GM12892 (cell line): Measurements from ENCODE around the gene RTF2.

Experiments used
- POLR2A ChIP-seq: IDR thresholded peaks from 2 replicates; pipeline ENCODE4 v1.6.1; 2011; ENCODE audit warnings: low read depth, low read length, control low read depth
- POLR2AphosphoS5 ChIP-seq: IDR thresholded peaks from 2 replicates; pipeline ENCODE4 v1.6.1; 2011; ENCODE audit warnings: low read depth, low read length, control low read depth

DNA sequence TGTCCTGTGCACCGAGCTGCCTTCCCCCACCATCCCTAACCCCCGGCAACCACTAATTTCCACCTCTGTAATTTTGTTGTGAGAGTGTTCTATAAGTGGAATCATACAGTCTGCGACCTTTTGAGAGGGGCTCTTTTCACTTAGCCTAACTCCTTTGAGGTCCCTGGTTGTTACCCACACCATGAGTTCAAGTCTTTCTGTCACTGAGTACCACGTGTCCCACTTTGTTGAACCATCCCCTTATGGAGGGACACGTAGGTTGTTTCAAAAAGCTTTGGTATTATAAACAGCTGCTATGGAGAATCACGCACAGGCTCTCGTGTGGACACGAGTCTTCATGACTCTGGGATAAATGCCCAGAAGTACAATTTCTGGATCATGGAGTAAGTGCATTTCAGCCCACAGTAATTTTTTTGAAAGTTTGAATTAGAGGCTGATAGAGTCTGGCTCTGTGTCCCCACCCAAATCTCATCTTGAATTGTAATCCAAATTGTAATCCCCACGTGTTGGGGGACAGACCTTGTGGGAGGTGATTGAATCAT is 74.1 kb downstream of the RTF2 start:
- TF ChIP-seq POLR2AphosphoS5 (no peak), POLR2A (no peak)
